Measurements from ENCODE around the gene BOD1L2. TPM values are rescaled to one million over a fixed set of nuclear protein-coding genes. Genes with fewer than 3 reads are reported as not detected.

Gene BOD1L2
- total and polyA plus RNA-seq, 2 of the 13 experiments (the other 11 are each of a cell fraction or from before 2014, with no cell fraction given) = not detected

DNA sequence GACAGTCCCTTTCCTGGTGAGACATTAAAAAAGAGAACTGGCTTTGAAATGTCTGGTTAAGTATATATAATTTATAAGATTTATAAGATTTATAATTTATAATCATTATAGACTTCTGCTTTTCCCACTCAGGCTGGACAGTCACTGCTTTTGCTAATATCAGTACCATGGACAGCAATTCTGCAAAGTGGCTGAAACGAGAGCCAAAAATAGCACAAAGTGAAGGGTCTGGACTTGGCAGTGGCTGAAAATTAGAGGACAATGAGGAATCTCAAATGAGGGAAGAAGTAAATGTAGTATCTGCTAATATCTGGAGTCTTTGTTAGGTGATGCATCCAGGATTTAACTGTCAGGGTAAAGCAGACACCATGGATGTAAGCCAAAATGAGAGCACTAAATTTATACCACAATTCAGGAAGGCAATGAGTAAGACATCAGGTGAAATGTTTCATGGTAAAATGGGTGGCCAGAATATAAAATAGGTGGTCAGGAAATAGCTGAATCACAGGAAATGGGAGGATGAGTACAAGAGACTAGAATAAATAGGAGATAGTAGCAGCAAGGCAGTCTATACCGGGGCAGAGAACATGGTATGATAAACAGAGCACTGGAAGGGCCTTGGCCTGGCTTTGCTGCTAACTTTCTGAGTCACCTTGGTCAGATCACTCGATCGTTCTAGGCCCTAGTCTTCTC, 39.6 kb upstream of the BOD1L2 start (continued):
- TF ChIP-seq, protein P1, sequence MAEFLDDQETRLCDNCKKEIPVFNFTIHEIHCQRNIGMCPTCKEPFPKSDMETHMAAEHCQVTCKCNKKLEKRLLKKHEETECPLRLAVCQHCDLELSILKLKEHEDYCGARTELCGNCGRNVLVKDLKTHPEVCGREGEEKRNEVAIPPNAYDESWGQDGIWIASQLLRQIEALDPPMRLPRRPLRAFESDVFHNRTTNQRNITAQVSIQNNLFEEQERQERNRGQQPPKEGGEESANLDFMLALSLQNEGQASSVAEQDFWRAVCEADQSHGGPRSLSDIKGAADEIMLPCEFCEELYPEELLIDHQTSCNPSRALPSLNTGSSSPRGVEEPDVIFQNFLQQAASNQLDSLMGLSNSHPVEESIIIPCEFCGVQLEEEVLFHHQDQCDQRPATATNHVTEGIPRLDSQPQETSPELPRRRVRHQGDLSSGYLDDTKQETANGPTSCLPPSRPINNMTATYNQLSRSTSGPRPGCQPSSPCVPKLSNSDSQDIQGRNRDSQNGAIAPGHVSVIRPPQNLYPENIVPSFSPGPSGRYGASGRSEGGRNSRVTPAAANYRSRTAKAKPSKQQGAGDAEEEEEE (CRISPR knock-in tag; IDR thresholded peaks at IDR 0.05; ENCODE audit: borderline replicate concordance) = no peak
- no peak for TF ChIP-seq ZNF251 (CRISPR knock-in tag; IDR thresholded peaks at IDR 0.05)
- TF ChIP-seq, protein P2, sequence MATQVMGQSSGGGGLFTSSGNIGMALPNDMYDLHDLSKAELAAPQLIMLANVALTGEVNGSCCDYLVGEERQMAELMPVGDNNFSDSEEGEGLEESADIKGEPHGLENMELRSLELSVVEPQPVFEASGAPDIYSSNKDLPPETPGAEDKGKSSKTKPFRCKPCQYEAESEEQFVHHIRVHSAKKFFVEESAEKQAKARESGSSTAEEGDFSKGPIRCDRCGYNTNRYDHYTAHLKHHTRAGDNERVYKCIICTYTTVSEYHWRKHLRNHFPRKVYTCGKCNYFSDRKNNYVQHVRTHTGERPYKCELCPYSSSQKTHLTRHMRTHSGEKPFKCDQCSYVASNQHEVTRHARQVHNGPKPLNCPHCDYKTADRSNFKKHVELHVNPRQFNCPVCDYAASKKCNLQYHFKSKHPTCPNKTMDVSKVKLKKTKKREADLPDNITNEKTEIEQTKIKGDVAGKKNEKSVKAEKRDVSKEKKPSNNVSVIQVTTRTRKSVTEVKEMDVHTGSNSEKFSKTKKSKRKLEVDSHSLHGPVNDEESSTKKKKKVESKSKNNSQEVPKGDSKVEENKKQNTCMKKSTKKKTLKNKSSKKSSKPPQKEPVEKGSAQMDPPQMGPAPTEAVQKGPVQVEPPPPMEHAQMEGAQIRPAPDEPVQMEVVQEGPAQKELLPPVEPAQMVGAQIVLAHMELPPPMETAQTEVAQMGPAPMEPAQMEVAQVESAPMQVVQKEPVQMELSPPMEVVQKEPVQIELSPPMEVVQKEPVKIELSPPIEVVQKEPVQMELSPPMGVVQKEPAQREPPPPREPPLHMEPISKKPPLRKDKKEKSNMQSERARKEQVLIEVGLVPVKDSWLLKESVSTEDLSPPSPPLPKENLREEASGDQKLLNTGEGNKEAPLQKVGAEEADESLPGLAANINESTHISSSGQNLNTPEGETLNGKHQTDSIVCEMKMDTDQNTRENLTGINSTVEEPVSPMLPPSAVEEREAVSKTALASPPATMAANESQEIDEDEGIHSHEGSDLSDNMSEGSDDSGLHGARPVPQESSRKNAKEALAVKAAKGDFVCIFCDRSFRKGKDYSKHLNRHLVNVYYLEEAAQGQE (IDR thresholded peaks at IDR 0.05; ENCODE audit: borderline replicate concordance in 1 of 2, low read depth in 1 of 2, low read length in 2 of 2) = peak; percentile 70 to 98
- TF ChIP-seq, protein P3, sequence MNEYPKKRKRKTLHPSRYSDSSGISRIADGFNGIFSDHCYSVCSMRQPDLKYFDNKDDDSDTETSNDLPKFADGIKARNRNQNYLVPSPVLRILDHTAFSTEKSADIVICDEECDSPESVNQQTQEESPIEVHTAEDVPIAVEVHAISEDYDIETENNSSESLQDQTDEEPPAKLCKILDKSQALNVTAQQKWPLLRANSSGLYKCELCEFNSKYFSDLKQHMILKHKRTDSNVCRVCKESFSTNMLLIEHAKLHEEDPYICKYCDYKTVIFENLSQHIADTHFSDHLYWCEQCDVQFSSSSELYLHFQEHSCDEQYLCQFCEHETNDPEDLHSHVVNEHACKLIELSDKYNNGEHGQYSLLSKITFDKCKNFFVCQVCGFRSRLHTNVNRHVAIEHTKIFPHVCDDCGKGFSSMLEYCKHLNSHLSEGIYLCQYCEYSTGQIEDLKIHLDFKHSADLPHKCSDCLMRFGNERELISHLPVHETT (CRISPR knock-in tag; conservative IDR thresholded peaks at IDR 0.05) = no peak
- TF ChIP-seq, protein P4, sequence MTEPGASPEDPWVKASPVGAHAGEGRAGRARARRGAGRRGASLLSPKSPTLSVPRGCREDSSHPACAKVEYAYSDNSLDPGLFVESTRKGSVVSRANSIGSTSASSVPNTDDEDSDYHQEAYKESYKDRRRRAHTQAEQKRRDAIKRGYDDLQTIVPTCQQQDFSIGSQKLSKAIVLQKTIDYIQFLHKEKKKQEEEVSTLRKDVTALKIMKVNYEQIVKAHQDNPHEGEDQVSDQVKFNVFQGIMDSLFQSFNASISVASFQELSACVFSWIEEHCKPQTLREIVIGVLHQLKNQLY (CRISPR knock-in tag; IDR thresholded peaks at IDR 0.05) = no peak
- TF ChIP-seq, protein P5, sequence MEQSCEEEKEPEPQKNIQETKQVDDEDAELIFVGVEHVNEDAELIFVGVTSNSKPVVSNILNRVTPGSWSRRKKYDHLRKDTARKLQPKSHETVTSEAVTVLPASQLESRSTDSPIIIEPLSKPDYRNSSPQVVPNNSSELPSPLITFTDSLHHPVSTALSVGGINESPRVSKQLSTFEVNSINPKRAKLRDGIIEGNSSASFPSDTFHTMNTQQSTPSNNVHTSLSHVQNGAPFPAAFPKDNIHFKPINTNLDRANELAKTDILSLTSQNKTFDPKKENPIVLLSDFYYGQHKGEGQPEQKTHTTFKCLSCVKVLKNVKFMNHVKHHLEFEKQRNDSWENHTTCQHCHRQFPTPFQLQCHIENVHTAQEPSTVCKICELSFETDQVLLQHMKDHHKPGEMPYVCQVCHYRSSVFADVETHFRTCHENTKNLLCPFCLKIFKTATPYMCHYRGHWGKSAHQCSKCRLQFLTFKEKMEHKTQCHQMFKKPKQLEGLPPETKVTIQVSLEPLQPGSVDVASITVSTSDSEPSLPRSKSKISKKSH (CRISPR knock-in tag; IDR thresholded peaks at IDR 0.05; ENCODE audit: borderline replicate concordance) = no peak
- TF ChIP-seq ZFP62 (CRISPR knock-in tag; IDR thresholded peaks at IDR 0.05) = no peak
- TF ChIP-seq, protein P6, sequence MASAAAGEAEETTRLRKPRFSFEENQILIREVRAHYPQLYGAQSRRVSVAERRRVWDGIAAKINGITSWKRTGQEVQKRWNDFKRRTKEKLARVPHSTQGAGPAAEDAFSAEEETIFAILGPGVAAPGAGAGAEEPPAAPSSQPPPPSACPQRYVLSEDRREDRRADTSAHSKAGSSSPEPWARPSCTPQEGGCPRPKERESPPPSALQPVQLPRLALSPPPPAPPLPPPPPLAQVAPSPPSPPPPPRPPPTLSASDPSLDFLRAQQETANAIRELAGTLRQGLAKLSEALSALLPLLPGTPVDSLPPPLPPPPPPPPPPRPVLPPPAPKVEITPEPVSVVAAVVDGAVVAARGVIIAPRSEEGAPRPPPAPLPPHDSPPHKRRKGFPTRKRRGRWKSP (CRISPR knock-in tag; IDR thresholded peaks at IDR 0.05) = no peak
- no peak for TF ChIP-seq REXO4 (CRISPR knock-in tag; IDR thresholded peaks at IDR 0.05; ENCODE audit: borderline replicate concordance)
- no peak for TF ChIP-seq ZNF749 (CRISPR knock-in tag; IDR thresholded peaks at IDR 0.05; ENCODE audit: borderline replicate concordance)
- TF ChIP-seq MED13 (CRISPR knock-in tag; IDR thresholded peaks at IDR 0.05) = no peak
- TF ChIP-seq ZNF160 (CRISPR knock-in tag; IDR thresholded peaks at IDR 0.05) = no peak
- TF ChIP-seq, protein P7, sequence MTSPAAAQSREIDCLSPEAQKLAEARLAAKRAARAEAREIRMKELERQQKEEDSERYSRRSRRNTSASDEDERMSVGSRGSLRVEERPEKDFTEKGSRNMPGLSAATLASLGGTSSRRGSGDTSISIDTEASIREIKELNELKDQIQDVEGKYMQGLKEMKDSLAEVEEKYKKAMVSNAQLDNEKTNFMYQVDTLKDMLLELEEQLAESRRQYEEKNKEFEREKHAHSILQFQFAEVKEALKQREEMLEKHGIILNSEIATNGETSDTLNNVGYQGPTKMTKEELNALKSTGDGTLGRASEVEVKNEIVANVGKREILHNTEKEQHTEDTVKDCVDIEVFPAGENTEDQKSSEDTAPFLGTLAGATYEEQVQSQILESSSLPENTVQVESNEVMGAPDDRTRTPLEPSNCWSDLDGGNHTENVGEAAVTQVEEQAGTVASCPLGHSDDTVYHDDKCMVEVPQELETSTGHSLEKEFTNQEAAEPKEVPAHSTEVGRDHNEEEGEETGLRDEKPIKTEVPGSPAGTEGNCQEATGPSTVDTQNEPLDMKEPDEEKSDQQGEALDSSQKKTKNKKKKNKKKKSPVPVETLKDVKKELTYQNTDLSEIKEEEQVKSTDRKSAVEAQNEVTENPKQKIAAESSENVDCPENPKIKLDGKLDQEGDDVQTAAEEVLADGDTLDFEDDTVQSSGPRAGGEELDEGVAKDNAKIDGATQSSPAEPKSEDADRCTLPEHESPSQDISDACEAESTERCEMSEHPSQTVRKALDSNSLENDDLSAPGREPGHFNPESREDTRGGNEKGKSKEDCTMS (CRISPR knock-in tag; conservative IDR thresholded peaks at IDR 0.05) = no peak; the same call in 1 of the 2 replicates
- TF ChIP-seq GATAD2A (CRISPR knock-in tag; IDR thresholded peaks at IDR 0.05) = peak; percentile 33; the same call in 1 of the 2 replicates
